GM23338 (cell line): Measurements from ENCODE around the gene TENM3.

Experiments
- EZH2 ChIP-seq: fragments of 200-600 bp; sonication (generic); IDR thresholded peaks from one replicate; pipeline ENCODE4 v1.8.0; 2017; ENCODE audit warnings: antibody characterized with exemption, mild to moderate bottlenecking, low read depth; ENCODE audit not compliant: unreplicated experiment
- EZH2phosphoT487 ChIP-seq: fragments of 200-600 bp; sonication (generic); IDR thresholded peaks from one replicate; pipeline ENCODE4 v1.8.1; 2018; ENCODE audit warnings: antibody characterized with exemption; ENCODE audit not compliant: unreplicated experiment
- JUNB ChIP-seq: IDR thresholded peaks from one replicate; pipeline ENCODE4 v1.6.1; 2016; ENCODE audit warnings: antibody characterized with exemption; ENCODE audit not compliant: unreplicated experiment
- POLR2AphosphoS5 ChIP-seq: IDR thresholded peaks from 2 replicates; pipeline ENCODE4 v1.6.1; 2016; ENCODE audit warnings: antibody characterized with exemption, low read depth
- ZNF331 ChIP-seq: fragments of 250-450 bp; sonication (Bioruptor Pico); IDR thresholded peaks from 2 replicates; pipeline ENCODE4 v1.5.0; 2020; ENCODE audit warnings: low read depth, mild to moderate bottlenecking, moderate library complexity
- TF ChIP-seq, protein P1 (sequence below), 2 experiments: fragments of 200-600 bp in 1 of 2; sonication (generic) in 1 of 2; conservative IDR thresholded peaks; 2 replicates each; pipeline versions ENCODE4 v1.5.1 to v1.6.1; 2016 to 2017; ENCODE audit warnings: antibody characterized with exemption in 2 of 2, low read depth in 2 of 2, mild to moderate bottlenecking in 2 of 2, moderate library complexity in 1 of 2
- TF ChIP-seq, protein P2 (sequence below): IDR thresholded peaks from one replicate; pipeline ENCODE4 v1.6.1; 2018; ENCODE audit warnings: antibody characterized with exemption; ENCODE audit not compliant: unreplicated experiment

DNA sequence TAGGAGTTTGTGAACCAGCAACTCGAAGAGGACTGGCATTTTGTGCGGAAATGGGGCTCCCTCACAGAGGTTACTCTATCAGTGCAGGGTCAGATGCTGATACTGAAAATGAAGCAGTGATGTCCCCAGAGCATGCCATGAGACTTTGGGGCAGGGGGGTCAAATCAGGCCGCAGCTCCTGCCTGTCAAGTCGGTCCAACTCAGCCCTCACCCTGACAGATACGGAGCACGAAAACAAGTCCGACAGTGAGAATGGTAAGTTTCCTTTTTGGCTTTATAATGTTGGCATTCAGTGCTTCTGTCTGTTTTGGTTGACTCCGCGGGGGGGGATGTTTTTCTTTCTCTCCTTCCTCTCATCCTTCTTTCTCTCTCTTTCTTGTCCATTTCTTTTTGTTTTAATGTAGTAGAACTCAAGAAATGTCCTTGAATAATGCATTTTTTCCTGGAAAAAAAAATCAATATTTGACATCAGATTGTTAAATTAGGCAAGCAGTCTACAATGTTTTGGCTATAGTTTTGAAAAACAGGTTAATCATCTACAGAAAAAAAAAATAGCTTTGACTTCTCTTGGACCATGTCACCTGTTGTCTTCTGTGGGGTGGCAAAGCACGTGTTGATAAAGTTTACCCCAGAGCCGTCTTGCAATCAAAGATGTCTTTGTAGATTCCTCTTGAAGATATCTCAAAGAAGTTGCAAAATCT, 103.6 kb downstream of the TENM3 start:
- TF ChIP-seq, protein P1, sequence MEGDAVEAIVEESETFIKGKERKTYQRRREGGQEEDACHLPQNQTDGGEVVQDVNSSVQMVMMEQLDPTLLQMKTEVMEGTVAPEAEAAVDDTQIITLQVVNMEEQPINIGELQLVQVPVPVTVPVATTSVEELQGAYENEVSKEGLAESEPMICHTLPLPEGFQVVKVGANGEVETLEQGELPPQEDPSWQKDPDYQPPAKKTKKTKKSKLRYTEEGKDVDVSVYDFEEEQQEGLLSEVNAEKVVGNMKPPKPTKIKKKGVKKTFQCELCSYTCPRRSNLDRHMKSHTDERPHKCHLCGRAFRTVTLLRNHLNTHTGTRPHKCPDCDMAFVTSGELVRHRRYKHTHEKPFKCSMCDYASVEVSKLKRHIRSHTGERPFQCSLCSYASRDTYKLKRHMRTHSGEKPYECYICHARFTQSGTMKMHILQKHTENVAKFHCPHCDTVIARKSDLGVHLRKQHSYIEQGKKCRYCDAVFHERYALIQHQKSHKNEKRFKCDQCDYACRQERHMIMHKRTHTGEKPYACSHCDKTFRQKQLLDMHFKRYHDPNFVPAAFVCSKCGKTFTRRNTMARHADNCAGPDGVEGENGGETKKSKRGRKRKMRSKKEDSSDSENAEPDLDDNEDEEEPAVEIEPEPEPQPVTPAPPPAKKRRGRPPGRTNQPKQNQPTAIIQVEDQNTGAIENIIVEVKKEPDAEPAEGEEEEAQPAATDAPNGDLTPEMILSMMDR (conservative IDR thresholded peaks at IDR 0.05; ENCODE audit: low read depth in 2 of 2): no peak
- TF ChIP-seq ZNF331 (CRISPR knock-in tag) (no peak), EZH2phosphoT487 (no peak), POLR2AphosphoS5 (no peak), JUNB (no peak), EZH2 (no peak)
- TF ChIP-seq, protein P2, sequence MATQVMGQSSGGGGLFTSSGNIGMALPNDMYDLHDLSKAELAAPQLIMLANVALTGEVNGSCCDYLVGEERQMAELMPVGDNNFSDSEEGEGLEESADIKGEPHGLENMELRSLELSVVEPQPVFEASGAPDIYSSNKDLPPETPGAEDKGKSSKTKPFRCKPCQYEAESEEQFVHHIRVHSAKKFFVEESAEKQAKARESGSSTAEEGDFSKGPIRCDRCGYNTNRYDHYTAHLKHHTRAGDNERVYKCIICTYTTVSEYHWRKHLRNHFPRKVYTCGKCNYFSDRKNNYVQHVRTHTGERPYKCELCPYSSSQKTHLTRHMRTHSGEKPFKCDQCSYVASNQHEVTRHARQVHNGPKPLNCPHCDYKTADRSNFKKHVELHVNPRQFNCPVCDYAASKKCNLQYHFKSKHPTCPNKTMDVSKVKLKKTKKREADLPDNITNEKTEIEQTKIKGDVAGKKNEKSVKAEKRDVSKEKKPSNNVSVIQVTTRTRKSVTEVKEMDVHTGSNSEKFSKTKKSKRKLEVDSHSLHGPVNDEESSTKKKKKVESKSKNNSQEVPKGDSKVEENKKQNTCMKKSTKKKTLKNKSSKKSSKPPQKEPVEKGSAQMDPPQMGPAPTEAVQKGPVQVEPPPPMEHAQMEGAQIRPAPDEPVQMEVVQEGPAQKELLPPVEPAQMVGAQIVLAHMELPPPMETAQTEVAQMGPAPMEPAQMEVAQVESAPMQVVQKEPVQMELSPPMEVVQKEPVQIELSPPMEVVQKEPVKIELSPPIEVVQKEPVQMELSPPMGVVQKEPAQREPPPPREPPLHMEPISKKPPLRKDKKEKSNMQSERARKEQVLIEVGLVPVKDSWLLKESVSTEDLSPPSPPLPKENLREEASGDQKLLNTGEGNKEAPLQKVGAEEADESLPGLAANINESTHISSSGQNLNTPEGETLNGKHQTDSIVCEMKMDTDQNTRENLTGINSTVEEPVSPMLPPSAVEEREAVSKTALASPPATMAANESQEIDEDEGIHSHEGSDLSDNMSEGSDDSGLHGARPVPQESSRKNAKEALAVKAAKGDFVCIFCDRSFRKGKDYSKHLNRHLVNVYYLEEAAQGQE: no peak
